Measurements from ENCODE around the gene RPLP2.

DNA sequence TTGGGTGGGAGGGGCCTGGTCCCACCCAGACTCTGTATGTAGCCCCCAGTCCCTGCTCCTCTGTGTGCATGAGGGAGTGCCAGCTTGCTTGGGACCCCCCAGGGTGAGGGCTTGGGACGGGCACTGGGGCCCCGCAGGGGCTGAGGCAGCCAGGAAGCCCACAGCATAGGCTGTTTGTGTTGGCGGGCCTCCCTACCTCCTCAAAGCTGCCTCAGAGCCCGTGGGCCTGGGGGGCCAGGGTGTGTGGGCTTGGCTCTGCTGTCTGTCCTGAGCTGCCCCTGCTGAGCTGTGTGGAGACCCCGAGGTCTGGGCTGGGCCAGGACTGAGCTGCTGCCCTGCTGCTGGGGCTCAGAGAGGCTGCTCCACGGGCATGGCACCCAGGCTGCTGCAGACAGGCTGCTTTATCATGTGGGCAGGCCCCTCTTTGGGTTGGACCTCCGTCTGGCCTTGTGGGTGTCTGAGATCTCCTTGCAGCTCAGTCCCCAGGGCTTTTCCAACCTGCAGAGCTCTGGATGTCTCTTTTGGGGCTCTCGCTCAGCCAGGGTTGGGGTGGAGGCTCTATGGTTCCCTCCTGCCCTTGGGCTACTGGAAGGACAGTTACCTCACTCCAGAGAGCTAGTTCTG is 36.2 kb downstream of the RPLP2 start:
- TF ChIP-seq, protein P1, sequence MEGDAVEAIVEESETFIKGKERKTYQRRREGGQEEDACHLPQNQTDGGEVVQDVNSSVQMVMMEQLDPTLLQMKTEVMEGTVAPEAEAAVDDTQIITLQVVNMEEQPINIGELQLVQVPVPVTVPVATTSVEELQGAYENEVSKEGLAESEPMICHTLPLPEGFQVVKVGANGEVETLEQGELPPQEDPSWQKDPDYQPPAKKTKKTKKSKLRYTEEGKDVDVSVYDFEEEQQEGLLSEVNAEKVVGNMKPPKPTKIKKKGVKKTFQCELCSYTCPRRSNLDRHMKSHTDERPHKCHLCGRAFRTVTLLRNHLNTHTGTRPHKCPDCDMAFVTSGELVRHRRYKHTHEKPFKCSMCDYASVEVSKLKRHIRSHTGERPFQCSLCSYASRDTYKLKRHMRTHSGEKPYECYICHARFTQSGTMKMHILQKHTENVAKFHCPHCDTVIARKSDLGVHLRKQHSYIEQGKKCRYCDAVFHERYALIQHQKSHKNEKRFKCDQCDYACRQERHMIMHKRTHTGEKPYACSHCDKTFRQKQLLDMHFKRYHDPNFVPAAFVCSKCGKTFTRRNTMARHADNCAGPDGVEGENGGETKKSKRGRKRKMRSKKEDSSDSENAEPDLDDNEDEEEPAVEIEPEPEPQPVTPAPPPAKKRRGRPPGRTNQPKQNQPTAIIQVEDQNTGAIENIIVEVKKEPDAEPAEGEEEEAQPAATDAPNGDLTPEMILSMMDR (IDR thresholded peaks at IDR 0.05; ENCODE audit: low read depth, low read length, poor library complexity, severe bottlenecking) = no peak
- TF ChIP-seq EZH2phosphoT487 (IDR thresholded peaks at IDR 0.05; ENCODE audit: borderline replicate concordance, low read length) = no peak

Measured in DOHH2 (cell line).